Cerebellar cortex (tissue), 1 donor: Measurements from ENCODE around the gene SLC26A9.

Source experiments
- DNase-seq: peaks from one replicate; pipeline ENCODE4 v3.0.0-alpha.2; 2015; ENCODE audit warnings: low spot score

The SLC26A9 gene

GRCh38 chr1:205943245-205943644 lies at the start of gene SLC26A9:
Gene SLC26A9 (minus strand): TSS chr1:205943456. CDS start chr1:205935820, 7,636 bp downstream.
- no peak for DNase-seq

GRCh38 chr1:205992218-205992882 lies 49.1 kb upstream of the SLC26A9 start:
- DNase-seq = no peak

GRCh38 chr1:205991237-205991636 lies 48.0 kb upstream of the SLC26A9 start:
- DNase-seq = no peak

GRCh38 chr1:205990226-205990625 lies 47.0 kb upstream of the SLC26A9 start:
- no peak for DNase-seq

GRCh38 chr1:205989786-205990185 lies 46.5 kb upstream of the SLC26A9 start:
- DNase-seq = no peak

GRCh38 chr1:205988585-205988995 lies 45.3 kb upstream of the SLC26A9 start:
- no peak for DNase-seq

GRCh38 chr1:205986861-205987260 lies 43.6 kb upstream of the SLC26A9 start:
- DNase-seq = no peak

- DNase-seq = no peak
Measured at GRCh38 chr1:205986292-205986691, 43.0 kb upstream of the SLC26A9 start.

GRCh38 chr1:205985330-205986005 lies 42.2 kb upstream of the SLC26A9 start:
- no peak for DNase-seq

GRCh38 chr1:205983925-205984725 lies 40.9 kb upstream of the SLC26A9 start:
- peak; percentile 37 for DNase-seq

GRCh38 chr1:205981257-205981656 lies 38.0 kb upstream of the SLC26A9 start:
- DNase-seq = no peak

- no peak for DNase-seq
Measured at GRCh38 chr1:205980237-205980870, 37.1 kb upstream of the SLC26A9 start.

- no peak for DNase-seq
Measured at GRCh38 chr1:205979301-205979700, 36.0 kb upstream of the SLC26A9 start.

GRCh38 chr1:205978676-205979075 lies 35.4 kb upstream of the SLC26A9 start:
- no peak for DNase-seq

- DNase-seq = peak; percentile 87
Measured at GRCh38 chr1:205977402-205978014, 34.3 kb upstream of the SLC26A9 start.

- no peak for DNase-seq
Measured at GRCh38 chr1:205976708-205977401, 33.6 kb upstream of the SLC26A9 start.

- DNase-seq = no peak
Measured at GRCh38 chr1:205976036-205976435, 32.8 kb upstream of the SLC26A9 start.

- no peak for DNase-seq
Measured at GRCh38 chr1:205975387-205975998, 32.2 kb upstream of the SLC26A9 start.

- DNase-seq = no peak
Measured at GRCh38 chr1:205974712-205975111, 31.5 kb upstream of the SLC26A9 start.

- no peak for DNase-seq
Measured at GRCh38 chr1:205973377-205974232, 30.3 kb upstream of the SLC26A9 start.
